ACHN (cell line): ENCODE measurements around the gene SYNJ1.
"Not testable (repeated sequence)": the region's sequence is repeated elsewhere in the genome, so short reads cannot be mapped to it uniquely, and the experiment has no call there.

Source experiments
- DNase-seq: peaks from one replicate; pipeline ENCODE4 v3.0.0-alpha.2; 2015
- in situ Hi-C: cut with HindIII; loops from 2 replicates; pipeline ENCODE4 v1.10.0; 2017; ENCODE audit warnings: low sequenced_read_pairs, low pct_ligation_motif_present, low pct_unique_long_range_greater_than_20kb

The SYNJ1 gene

GRCh38 chr21:32653326-32653901 lies 74.4 kb downstream of the SYNJ1 start:
- peak; percentile 51 for DNase-seq
- in situ Hi-C loops, result no loop called here

GRCh38 chr21:32648165-32648564 lies 79.6 kb downstream of the SYNJ1 start:
- in situ Hi-C loops, result no loop called here
- no peak for DNase-seq

GRCh38 chr21:32645261-32646182 lies 82.3 kb downstream of the SYNJ1 start:
- DNase-seq, result peak; percentile 14
- in situ Hi-C loops, result no loop called here

- in situ Hi-C loops, result no loop called here
- DNase-seq, result no peak
Measured at GRCh38 chr21:32641710-32642698, 85.8 kb downstream of the SYNJ1 start.

GRCh38 chr21:32626621-32627196 lies 101.1 kb downstream of the SYNJ1 start:
- in situ Hi-C loops, result no loop called here
- no peak for DNase-seq

GRCh38 chr21:32618218-32618617 lies 109.6 kb downstream of the SYNJ1 start:
- in situ Hi-C loops, DNase-seq: not testable (repeated sequence)

GRCh38 chr21:32613436-32614043 lies 114.3 kb downstream of the SYNJ1 start:
- no peak for DNase-seq
- in situ Hi-C loops, result no loop called here

GRCh38 chr21:32612999-32613337 lies 114.8 kb downstream of the SYNJ1 start:
- DNase-seq, result no peak
- in situ Hi-C loops, result no loop called here

- DNase-seq, result peak; percentile 83
- in situ Hi-C loops, result no loop called here
Measured at GRCh38 chr21:32612075-32612998, 115.5 kb downstream of the SYNJ1 start, which contains the start of gene CFAP298. Gene CFAP298 (minus strand): TSS chr21:32612377. CDS start chr21:32612243, 134 bp downstream.

GRCh38 chr21:32611471-32611997 lies 116.3 kb downstream of the SYNJ1 start:
- DNase-seq, result peak; percentile 25

GRCh38 chr21:32610940-32611339 lies 116.9 kb downstream of the SYNJ1 start:
- DNase-seq, in situ Hi-C loops: not testable (repeated sequence)

More at GRCh38 chr21:32611471-32611997, 116.3 kb downstream of the SYNJ1 start:
- in situ Hi-C loops, result no loop called here

- no peak for DNase-seq
- in situ Hi-C loops, result no loop called here
Measured at GRCh38 chr21:32608851-32609250, 119.0 kb downstream of the SYNJ1 start.

- no peak for DNase-seq
- in situ Hi-C loops, result no loop called here
Measured at GRCh38 chr21:32605469-32605868, 122.3 kb downstream of the SYNJ1 start.

GRCh38 chr21:32604464-32604863 lies 123.3 kb downstream of the SYNJ1 start:
- DNase-seq, result no peak
- in situ Hi-C loops, result no loop called here

GRCh38 chr21:32603131-32603530 lies 124.7 kb downstream of the SYNJ1 start:
- in situ Hi-C loops, result no loop called here
- no peak for DNase-seq

GRCh38 chr21:32602099-32602498 lies 125.7 kb downstream of the SYNJ1 start:
- in situ Hi-C loops, result no loop called here
- no peak for DNase-seq

GRCh38 chr21:32599526-32599925 lies 128.3 kb downstream of the SYNJ1 start:
- in situ Hi-C loops, result no loop called here
- DNase-seq, result no peak
